GM11168 (cell line): Measurements from ENCODE around the gene TMCO4.

Experiments used
- in situ Hi-C: fragments of 300-500 bp; cut with MboI; formaldehyde crosslinking; loops from one replicate; pipeline ENCODE4 v1.12.0; 2022; ENCODE audit warnings: low sequenced_read_pairs; ENCODE audit not compliant: unreplicated experiment

The TMCO4 gene

DNA sequence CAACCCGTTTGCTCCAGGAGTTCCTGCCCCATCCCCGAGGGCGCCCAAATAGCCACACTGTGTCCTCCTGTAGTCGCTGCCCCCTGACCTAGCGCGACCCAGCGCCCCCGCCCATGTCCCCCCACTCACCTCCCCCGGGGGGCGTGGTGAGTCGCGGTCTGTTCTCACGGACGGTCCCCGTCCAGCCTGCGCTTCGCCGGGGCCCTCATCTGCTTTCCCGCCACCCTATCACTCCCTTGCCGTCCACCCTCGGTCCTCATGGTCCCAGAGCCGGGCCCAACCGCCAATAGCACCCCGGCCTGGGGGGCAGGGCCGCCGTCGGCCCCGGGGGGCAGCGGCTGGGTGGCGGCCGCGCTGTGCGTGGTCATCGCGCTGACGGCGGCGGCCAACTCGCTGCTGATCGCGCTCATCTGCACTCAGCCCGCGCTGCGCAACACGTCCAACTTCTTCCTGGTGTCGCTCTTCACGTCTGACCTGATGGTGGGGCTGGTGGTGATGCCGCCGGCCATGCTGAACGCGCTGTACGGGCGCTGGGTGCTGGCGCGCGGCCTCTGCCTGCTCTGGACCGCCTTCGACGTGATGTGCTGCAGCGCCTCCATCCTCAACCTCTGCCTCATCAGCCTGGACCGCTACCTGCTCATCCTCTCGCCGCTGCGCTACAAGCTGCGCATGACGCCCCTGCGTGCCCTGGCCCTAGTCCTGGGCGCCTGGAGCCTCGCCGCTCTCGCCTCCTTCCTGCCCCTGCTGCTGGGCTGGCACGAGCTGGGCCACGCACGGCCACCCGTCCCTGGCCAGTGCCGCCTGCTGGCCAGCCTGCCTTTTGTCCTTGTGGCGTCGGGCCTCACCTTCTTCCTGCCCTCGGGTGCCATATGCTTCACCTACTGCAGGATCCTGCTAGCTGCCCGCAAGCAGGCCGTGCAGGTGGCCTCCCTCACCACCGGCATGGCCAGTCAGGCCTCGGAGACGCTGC lies 133.9 kb downstream of the TMCO4 start:
- in situ Hi-C loops = no loop called here

DNA sequence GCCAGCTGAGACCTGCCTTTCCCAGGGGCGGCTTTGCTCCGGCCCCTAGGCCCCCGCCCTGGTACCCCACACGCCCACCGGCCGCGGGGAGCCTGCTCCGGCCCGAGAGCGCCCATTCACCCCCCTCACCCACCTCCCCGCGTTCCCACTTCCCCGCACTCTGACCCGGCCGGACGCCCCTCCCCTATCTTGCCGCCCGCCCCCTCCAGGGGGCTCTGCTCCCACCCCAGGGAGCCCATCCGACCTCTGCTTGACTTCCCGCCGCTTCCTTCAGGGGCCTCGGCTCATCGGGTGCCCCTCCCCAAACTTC lies 134.6 kb downstream of the TMCO4 start:
- in situ Hi-C loops = no loop called here

DNA sequence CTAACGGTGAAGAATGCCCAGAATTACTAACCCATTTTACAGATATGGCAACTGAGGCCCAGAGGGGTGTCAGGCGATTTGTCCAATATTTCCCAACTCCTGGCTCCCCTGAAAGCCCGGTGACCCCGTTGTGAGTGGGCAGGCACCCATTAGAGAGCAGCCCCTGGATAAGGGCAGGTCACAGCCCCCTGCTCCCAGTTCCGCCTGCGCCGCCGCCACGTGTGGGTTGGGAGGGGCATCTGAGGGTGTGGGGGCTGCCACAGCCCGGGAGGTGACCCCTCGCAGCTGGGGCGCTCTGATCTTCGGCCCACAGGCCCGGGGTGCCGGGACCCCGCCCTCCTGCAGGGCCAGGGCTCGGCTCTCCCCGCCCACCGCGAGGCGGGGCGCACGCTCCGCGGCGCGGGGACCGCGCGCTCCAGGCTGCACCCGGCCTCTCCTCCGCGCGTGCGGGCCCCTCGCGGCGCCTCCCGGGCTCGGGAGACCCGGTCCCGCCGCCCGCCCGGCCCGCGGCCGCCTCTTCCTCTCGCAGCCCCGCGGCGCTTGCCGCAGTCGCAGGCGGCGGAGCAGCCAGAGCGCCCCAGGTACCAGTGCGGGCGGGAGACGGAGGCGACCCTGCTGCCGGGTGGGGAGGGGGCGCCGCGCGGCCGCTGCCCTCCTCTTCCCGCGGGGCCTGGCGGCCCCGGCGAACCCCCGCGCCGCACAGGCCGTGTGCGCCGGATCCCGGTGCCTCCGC lies 135.1 kb downstream of the TMCO4 start, which contains the start of gene HTR6:
TSS of gene HTR6 (plus strand) at position 423 of the 733 bp plus-strand sequence. CDS start 879 bp downstream, outside the sequence.
- in situ Hi-C loops = loop anchor here (5.0 kb wide), 1 partner anchor 33 kb away; no protein-coding TSS in a partner anchor

DNA sequence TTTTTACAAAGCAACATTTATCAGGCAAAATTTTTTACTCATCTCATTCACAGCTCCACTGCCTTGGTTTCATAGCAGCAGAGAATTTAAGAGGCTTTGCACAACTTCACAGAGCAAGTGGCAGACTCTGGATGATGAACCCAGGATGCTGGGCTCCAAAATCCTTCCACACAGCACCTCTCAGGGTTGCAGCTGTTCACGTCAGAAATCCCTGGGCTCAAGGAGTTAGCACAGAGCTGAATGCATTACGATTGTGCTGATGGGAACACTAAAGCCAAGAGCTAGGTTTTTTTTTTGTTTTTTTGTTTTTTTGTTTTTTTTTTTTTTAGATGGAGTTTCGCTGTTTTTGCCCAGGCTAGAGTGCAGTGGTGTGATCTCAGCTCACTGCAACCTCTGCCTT lies 137.4 kb downstream of the TMCO4 start:
- in situ Hi-C loops = loop anchor here (5.0 kb wide), 1 partner anchor 35 kb away; no protein-coding TSS in a partner anchor

DNA sequence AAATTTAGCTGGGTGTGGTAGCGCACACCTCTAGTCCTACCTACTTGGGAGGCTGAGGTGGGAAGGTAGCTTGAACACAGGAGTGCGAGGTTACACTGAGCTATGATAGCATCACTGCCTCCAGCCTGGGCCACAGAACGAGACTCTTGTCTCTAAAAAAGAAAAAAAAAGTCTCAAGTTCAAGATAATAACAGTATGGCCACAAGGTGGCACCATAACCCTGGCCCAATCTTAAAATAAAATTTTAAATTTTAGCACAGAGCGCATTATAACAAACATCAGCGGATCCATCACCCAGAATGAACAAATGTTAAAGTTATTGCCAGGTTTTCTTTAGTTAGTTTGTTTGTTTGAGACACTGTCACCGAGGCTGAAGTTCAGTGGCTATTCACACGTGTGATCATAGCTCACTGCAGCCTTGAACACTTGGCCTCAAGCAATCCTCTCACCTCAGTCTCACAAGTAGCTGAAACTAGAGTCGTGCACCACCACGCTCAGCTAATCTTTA lies 137.9 kb downstream of the TMCO4 start:
- in situ Hi-C loops = loop anchor here (5.0 kb wide), 1 partner anchor 36 kb away; no protein-coding TSS in a partner anchor

DNA sequence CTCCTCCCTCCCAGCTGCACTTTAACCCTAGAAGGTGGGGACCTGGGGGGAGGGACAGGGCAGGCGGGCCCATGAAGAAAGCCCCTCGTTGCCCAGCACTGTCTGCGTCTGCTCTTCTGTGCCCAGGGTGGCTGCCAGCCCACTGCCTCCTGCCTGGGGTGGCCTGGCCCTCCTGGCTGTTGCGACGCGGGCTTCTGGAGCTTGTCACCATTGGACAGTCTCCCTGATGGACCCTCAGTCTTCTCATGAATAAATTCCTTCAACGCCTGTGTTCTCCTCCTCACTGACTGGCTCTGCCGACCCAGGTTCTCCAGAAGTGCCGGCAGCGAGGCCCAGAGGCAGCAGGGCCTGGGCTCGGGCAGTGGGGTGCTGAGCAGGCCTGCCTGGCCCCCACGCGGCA lies 141.5 kb downstream of the TMCO4 start:
- in situ Hi-C loops = no loop called here

DNA sequence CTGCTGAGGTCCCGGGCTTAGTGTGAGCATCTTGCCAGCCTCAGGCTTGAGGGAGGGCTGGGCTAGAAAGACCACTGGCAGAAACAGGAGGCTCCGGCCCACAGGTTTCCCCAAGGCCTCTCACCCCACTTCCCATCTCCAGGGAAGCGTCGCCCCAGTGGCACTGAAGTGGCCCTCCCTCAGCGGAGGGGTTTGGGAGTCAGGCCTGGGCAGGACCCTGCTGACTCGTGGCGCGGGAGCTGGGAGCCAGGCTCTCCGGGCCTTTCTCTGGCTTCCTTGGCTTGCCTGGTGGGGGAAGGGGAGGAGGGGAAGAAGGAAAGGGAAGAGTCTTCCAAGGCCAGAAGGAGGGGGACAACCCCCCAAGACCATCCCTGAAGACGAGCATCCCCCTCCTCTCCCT lies 142.2 kb downstream of the TMCO4 start:
- in situ Hi-C loops = no loop called here

DNA sequence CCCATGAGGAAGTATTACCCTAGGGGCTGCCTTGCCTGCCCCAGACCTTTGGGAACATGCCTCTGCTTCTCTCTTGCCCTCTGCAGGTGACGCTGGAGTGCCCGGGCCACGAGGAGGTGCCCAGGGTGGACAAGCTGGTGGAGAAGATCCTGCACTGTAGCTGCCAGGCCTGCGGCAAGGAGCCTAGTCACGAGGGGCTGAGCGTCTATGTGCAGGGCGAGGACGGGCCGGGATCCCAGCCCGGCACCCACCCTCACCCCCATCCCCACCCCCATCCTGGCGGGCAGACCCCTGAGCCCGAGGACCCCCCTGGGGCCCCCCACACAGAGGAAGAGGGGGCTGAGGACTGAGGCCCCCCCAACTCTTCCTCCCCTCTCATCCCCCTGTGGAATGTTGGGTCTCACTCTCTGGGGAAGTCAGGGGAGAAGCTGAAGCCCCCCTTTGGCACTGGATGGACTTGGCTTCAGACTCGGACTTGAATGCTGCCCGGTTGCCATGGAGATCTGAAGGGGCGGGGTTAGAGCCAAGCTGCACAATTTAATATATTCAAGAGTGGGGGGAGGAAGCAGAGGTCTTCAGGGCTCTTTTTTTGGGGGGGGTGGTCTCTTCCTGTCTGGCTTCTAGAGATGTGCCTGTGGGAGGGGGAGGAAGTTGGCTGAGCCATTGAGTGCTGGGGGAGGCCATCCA lies 142.8 kb downstream of the TMCO4 start:
- in situ Hi-C loops = no loop called here

DNA sequence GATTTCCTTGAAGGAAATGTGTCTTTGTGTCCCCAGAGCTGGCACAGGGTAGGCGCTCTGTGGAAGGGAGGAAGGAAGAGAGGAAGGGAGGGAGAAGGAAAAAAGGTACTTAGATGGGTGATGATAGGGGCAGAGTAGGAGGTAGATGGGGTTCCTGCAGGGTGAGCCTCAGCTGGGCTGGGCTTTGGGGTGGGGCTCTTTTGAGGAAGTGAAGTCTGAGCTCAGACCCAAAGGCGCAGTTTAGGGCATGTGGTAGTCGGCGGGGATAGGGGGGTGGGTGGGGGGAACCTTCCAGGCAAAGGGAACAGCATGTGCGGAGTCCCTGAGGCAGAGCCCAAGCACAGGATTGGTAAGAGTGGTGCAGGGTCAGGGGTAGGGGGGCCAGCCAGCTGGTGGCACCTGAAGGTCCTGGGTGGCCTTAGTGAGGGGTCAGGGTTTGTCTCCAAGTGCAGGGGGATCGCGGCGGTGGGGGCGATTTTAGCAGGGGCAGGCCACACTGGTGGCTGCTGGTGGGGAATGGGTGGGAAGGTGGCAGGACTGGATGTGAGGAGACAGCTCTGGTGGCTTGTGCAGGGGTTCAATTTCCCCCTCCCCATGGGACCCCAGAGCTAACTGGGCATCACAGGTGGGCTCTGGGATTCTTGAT lies 143.5 kb downstream of the TMCO4 start:
- in situ Hi-C loops = no loop called here

DNA sequence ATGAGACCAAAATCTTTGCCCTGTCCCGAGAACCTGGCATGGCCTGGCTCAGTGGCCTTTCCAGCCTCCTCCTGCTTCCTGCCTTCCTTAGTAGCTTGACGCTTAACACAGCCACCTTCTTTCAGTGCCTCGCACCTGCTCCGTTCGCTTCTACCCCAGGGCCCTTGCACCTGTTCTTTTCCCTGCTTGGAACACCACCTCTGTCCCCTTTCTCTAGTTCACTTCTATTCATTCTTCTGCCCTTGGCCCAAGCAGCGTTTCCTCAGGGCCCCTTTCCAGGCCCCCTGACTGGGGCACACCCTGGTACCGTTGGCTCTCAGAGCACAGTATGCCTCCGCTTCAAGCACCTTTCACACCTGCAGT lies 144.0 kb downstream of the TMCO4 start:
- in situ Hi-C loops = no loop called here

DNA sequence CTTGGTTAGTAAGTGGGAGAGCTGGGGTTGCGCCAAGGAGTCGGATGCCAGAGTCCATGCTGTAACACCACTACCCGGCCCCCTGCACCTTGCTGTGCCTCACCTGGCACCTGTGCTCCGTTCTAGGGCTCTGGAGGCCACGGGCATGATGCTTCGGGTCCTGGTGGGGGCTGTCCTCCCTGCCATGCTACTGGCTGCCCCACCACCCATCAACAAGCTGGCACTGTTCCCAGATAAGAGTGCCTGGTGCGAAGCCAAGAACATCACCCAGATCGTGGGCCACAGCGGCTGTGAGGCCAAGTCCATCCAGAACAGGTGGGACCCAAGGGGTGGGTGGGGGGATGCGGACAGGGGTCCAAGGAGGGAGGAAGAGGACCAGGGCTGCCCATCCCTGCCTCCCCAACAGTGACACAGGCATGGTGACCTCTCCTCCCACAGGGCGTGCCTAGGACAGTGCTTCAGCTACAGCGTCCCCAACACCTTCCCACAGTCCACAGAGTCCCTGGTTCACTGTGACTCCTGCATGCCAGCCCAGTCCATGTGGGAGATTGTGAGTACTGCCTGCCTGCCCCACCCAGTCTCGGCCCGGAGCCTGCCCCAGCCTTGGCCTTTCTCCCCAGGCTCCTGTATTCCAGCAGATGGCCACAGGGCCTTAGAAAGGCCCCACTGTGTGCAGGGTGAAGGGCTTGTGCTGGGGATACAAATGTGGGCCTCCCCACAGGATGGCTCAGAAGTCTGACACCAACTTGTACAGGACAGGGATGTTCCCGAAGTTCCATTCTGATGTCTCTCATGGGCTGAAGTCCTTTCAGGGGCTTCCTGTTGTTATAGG lies 144.6 kb downstream of the TMCO4 start:
- in situ Hi-C loops = no loop called here

DNA sequence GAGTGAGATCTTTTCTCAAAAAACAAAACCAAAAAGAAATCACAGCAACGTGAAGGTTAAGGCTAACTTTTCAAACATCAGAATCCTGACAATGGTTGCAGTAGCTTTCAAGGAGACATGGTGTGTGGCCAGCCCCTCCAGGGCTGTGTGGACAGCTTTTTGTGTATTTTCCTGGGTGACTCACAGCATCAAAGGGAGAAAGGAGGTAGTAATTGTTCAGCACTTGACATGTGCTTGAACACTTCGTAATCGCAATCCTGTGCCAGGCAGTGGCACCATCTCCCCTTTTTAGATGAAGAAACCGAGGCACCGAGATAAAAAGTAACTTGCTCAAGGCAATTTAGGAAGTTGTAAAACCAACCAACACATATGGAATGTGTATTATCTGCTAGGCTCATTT lies 145.3 kb downstream of the TMCO4 start:
- in situ Hi-C loops = no loop called here

DNA sequence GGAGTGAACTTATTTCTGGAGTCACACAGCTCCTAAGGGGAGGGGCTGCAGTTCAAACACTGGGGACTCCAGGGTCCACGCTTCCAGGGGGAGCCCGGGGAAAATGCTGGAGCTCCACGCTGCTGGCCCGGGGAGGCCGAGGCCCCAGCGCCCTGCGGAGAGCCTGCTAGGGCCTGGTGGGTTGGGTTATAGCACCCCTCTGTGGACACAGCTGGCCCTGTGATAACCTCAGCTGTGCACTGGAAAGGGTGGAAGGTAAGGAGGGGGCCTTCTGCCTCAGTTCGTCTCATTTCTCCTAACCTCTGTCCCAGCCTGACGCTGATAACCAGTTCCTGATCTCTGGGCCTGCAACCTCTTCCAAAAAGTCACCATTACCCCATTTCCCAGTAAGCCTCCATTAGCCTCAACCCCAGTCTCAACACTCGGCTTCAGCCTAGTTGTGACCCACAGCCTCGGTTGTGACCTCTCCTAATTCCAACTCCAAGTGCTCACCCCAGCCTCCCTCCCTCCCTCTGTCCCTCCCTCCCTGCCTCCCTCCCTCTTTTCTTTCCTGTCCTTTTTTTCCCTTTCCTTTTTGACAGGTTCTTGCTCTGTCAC lies 148.5 kb downstream of the TMCO4 start:
- in situ Hi-C loops = no loop called here

DNA sequence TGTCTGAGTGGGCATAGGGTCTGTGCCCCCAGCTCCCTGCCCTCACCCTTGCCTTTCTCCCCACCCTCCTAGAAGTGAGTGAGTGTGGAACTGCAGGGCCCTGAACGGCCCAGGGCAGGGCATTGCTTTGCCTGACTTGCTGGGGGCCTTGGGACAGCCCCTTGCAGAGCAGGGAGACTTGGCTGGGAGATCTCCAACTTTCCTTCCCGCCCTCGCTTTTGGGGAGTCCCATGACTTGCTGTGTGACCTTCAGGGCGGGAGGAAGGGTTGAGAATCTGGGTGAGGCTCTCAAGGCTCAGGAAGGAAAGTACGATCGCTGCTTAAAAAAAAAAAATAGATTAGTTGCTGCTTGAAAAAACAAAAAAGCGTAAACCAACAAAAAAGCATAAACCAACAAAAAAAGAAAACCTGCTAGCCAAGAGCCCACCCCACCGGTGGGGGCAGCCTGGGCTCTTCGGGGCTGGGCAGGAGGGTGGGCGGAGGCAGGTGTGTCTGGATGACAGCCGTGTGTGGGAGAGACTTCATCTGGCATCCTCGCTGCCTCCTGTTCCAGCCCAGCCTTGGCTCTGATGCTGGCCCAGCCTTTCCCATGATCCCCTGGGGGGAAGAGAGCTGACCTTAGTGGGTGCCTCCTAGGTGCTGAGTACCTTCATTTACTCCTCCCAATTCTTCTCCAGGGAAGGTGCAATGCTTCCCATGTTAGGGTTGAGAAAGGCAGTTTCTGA lies 149.1 kb downstream of the TMCO4 start:
- in situ Hi-C loops = no loop called here

DNA sequence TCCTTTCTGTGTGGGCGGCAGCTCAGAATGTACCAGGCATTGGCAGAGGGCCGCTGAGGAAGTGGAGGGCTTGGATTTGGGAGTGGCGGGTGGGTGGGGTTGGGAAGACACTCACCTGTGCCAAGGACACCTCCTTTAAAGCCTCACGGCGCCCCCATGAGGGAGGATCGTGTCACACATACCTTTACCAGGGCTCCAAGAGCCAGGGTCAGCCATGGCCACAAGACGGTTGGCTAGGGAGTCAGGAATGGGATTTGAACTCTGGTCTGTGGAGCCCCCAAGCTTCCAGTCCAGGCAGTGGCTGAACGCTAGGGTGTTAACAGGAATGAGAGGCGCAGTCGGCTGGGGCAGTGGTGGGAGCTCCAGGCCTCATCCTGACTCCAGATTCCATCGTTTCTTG lies 151.0 kb downstream of the TMCO4 start:
- in situ Hi-C loops = no loop called here

DNA sequence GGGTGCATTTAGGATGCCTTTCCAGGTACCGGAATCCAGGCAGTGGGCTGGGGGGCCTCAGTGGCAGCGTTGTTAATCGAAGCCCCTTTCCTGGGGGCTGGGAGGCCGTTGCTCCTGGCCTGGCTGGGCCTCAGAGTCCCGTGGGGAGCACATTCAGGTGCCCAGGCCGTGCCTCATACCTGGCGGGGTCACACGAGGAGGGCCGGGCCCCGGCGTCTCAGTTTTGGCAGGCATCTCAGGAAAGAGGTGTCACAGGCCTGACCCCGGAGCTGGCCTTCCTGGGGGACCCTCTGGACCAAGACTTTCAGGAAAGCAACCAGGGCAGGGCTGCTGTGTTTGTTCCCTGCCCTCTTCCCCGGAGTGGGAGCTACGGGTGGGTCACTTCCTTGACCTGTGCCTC lies 151.5 kb downstream of the TMCO4 start:
- in situ Hi-C loops = no loop called here

DNA sequence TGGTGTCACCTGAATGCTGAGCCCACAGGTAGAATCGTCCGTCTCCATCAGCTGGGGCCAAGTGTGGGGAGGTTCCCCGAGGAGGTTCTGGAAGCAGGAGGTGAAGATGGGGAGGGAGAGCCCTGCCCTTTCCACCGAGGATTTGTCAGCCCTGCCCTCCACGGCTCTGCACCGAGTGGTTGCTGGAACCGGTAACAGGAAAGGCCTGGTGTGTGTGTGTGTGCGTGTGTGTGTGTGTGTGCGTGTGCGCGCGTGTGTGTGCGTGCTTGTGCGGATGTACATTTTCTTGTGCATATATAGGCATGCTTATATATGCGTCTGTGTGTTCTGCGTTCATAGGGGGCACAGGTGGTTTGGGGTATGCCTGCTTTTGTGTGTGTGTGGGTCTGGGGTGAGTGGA lies 152.1 kb downstream of the TMCO4 start:
- in situ Hi-C loops = no loop called here
